Esophagus (tissue), 2 donors: Measurements from ENCODE around the gene GADD45A. TPM values are rescaled to one million over a fixed set of nuclear protein-coding genes. Genes with fewer than 3 reads are reported as not detected.
"Not testable (repeated sequence)": the region's sequence is repeated elsewhere in the genome, so short reads cannot be mapped to it uniquely, and the experiment has no call there.

Source experiments
- H3K27ac ChIP-seq, 2 donors: one replicate each; pipeline ENCODE4 v1.5.1; 2013; ENCODE audit warnings: low read depth in 2 of 2, mild to moderate bottlenecking in 2 of 2, inconsistent platforms in 1 of 2, low read length in 1 of 2, moderate library complexity in 1 of 2
- H3K27me3 ChIP-seq, 2 donors: one replicate each; pipeline ENCODE4 v1.6.1; 2013; ENCODE audit warnings: low read length in 2 of 2, control low read depth in 1 of 2, mild to moderate bottlenecking in 1 of 2; ENCODE audit not compliant: insufficient read depth in 2 of 2, control insufficient read depth in 1 of 2
- H3K36me3 ChIP-seq, 2 donors: one replicate each; pipeline ENCODE4 v1.6.1; 2013; ENCODE audit warnings: low read length in 1 of 2; ENCODE audit not compliant: control insufficient read depth in 2 of 2, insufficient read depth in 2 of 2
- H3K4me1 ChIP-seq, 2 donors: one replicate each; pipeline ENCODE4 v1.6.1; 2013; ENCODE audit warnings: low read length in 1 of 2; ENCODE audit not compliant: control insufficient read depth in 2 of 2, insufficient read depth in 2 of 2
- H3K4me3 ChIP-seq, 2 donors: one replicate each; pipeline ENCODE4 v1.5.1; 2013; ENCODE audit warnings: low read length in 2 of 2, mild to moderate bottlenecking in 2 of 2, low read depth in 1 of 2, moderate library complexity in 1 of 2
- H3K9me3 ChIP-seq, 2 donors: one replicate each; pipeline ENCODE4 v1.6.1; 2013; ENCODE audit warnings: mild to moderate bottlenecking in 2 of 2, low read depth in 1 of 2, low read length in 1 of 2, moderate library complexity in 1 of 2; ENCODE audit not compliant: control insufficient read depth in 2 of 2, insufficient read depth in 1 of 2
- WGBS, 2 donors: extraction: QIAGEN DNeasy Blood & Tissue Kit; methylation state at CpG; one replicate each; pipeline ENCODE4 v1.1.7; 2013; 5-methylcytosine and 5-hydroxymethylcytosine counted together
- polyA plus RNA-seq, 2 donors: library from polyadenylated mRNA; stranded (reverse); fragments of 200-250 nt; gene quantifications; one replicate each; pipeline ENCODE4 v1.2.3, GENCODE V29; 2013
- donor health status: healthy with polysubstance abuse.
- donor health status: Bipolar disorder and iron deficiency.

GADD45A gene
- polyA plus RNA-seq, 2 donors: 32.7 to 56.7 TPM

GRCh38 chr1:67723126-67723525 is 38.1 kb downstream of the GADD45A start:
- peak overlapping the region; percentile 49 to 53 for H3K27ac ChIP-seq
- H3K4me3 ChIP-seq: no peak overlapping the region
- no peaks in the 10 kb centered on the region for H3K27me3 ChIP-seq
- peaks cover 0 to 3% of the 10 kb centered on the region in 2 donors for H3K4me1 ChIP-seq
- WGBS, 2 donors: 60 to 71% methylated on average over 1 of the region's 1 CpG
- H3K9me3 ChIP-seq: no peaks in the 10 kb centered on the region
- no peaks in the 10 kb centered on the region for H3K36me3 ChIP-seq

DNA sequence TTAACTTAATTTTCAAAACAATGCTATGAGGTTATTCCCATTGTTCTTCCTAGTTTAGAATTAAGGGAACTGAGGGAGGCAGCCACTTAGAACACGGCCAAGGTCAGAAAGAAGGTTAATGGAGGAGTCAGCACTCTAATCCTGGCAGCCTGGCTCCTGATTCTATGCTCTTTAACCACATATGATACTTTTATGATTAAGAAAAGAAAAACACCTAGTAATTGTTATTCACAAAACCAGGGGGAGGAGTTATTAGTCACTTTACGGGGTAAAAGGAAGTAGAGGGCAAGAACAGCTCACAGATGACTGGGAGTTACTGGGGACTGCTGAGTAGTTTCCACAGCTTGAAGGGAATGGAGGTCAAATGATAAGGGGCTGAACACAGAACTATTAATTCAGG is 38.6 kb downstream of the GADD45A start:
- Histone ChIP-seq H3K4me1 (peaks cover 0 to 3% of the 10 kb centered on the region in 2 donors), H3K27me3 (no peaks in the 10 kb centered on the region), H3K27ac (peak overlapping the region; percentile 36 to 53), H3K9me3 (no peaks in the 10 kb centered on the region), H3K36me3 (no peaks in the 10 kb centered on the region), H3K4me3 (no peak overlapping the region)
- 19 to 31% methylated on average over 2 of the region's 2 CpGs for WGBS, 2 donors

DNA sequence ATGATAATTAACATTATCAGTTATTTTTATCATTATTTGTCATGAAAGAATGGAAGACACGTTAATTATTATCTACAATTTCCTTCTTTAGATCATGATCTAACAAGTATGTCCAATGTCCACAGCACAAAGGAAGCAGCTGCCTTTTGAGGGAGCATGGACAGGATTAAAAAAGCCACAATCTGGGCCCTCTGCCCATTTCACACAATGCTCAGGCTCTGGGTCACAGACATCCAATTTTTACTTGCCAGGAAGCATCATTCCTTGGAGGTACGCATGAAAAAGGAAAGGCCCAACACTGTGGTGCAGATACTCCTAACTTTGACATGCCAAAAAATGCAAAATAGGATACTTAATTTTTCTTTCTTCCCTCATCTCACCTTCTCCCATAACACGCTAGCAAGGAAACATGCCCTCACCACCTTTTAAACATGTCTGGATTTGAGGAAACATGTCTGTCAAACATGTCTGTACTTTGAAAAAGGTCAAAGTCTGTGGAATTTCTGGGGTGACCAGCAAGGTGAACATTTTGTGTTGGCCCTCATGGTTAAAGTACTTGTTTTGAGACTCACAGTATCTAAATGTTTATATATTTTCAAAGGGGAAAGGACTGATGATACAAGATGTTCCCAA is 40.0 kb downstream of the GADD45A start:
- Histone ChIP-seq H3K27me3 (no peaks in the 10 kb centered on the region), H3K27ac (peak overlapping the region; percentile 63 to 67), H3K4me1 (peaks cover 0 to 3% of the 10 kb centered on the region in 2 donors), H3K4me3 (no peak overlapping the region), H3K36me3 (no peaks in the 10 kb centered on the region), H3K9me3 (no peaks in the 10 kb centered on the region)
- 27 to 41% methylated on average over 3 of the region's 3 CpGs for WGBS, 2 donors

DNA sequence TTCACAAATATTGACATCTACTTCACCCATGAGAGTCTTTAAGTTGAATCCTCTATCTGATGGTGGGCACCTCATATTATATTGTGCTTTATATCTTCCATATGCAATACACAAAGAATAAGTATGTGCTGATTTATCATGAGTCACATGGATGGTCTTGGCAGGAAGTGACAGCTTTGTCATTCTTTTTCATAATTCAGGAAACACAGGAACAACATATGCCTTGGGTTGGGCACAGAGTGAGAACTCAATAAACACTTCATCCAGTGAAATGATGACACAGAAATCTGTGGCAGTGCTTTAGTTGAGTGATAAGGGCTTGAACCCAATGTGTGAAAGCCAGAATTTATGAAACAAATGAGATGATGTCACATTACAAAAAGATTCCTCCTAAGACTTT is 41.2 kb downstream of the GADD45A start:
- no peaks in the 10 kb centered on the region for H3K9me3 ChIP-seq
- peak overlapping the region; percentile 44 to 57 for H3K27ac ChIP-seq
- H3K36me3 ChIP-seq: no peaks in the 10 kb centered on the region
- no peak overlapping the region for H3K4me3 ChIP-seq
- H3K27me3 ChIP-seq: no peaks in the 10 kb centered on the region
- peaks cover 0 to 3% of the 10 kb centered on the region in 2 donors for H3K4me1 ChIP-seq

DNA sequence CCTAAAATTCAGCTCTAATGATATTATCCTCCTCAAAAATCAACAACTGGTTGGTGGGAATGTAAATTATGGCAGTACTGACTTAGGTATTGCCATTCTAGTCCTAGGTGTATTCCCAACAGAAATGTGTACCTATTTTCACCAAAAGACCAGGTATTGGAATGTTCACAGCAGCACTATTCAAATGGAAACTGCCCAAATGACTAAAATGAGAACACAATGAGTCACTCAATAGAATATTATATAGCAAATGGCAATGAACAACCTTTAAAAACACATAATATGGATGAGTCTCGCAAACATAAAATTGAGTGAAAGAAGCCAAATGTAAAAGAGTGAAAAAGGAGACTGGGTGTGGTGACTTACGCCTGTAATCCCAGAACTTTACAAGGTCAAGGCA is 44.9 kb downstream of the GADD45A start:
- 85 to 89% methylated on average over 2 of the region's 2 CpGs for WGBS, 2 donors
- no peaks in the 10 kb centered on the region for H3K9me3 ChIP-seq
- H3K27ac ChIP-seq: no peak overlapping the region
- H3K36me3 ChIP-seq: no peaks in the 10 kb centered on the region
- H3K4me1 ChIP-seq: peaks cover 2 to 3% of the 10 kb centered on the region in 2 donors
- no peaks in the 10 kb centered on the region for H3K27me3 ChIP-seq
- no peak overlapping the region for H3K4me3 ChIP-seq

DNA sequence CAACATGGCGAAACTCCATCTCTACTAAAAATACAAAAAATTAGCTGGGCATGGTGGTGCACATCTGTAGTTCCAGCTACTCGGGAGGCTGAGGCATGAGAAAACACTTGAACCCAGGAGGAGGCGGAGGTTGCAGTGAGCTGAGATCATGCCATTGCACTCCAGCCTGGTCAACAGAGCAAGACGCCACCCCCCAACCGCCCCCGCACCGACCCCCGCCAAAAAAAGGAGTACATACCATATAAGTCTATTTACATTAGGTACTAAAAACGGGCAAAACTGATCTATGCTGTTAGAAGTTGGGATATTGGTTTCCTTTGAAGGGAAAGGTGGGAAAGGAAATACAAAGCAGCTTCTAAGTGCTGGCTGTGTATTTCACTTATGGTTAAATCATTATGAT is 45.3 kb downstream of the GADD45A start:
- H3K27me3 ChIP-seq, H3K9me3 ChIP-seq, H3K36me3 ChIP-seq, H3K4me3 ChIP-seq, H3K27ac ChIP-seq, H3K4me1 ChIP-seq: not testable (repeated sequence)
- WGBS, 2 donors: 93 to 95% methylated on average over 9 of the region's 9 CpGs

DNA sequence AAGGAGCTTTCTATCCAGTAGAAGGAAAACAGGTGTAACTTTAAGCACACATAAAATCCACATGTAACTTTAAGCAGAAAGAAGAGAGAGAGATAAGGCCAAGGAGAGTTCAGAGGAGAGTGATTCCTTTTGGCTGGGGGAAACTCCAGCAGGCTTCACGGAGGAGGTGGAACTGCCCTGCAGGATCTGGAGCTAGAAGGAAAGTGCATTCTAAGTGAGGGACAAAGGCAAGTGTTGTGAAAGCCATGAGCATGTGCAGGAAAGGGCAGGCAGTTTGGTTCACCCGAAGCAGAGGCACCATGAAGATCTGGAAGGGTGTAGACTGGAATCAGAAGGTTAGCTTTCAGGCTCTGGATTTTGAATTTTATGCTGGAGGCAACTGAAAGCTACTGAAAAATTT is 46.3 kb downstream of the GADD45A start:
- H3K27me3 ChIP-seq: no peaks in the 10 kb centered on the region
- WGBS, 2 donors: 86 to 94% methylated on average over 2 of the region's 2 CpGs
- no peaks in the 10 kb centered on the region for H3K36me3 ChIP-seq
- H3K27ac ChIP-seq: no peak overlapping the region
- peaks cover 4% of the 10 kb centered on the region in 2 donors for H3K4me1 ChIP-seq
- no peak overlapping the region for H3K4me3 ChIP-seq
- H3K9me3 ChIP-seq: no peaks in the 10 kb centered on the region

- Histone ChIP-seq H3K36me3 (no peaks in the 10 kb centered on the region), H3K4me1 (peaks cover 6 to 9% of the 10 kb centered on the region in 2 donors), H3K9me3 (no peaks in the 10 kb centered on the region), H3K27ac (no peak overlapping the region), H3K27me3 (no peaks in the 10 kb centered on the region), H3K4me3 (no peak overlapping the region)
- 71 to 72% methylated on average over 6 of the region's 6 CpGs for WGBS, 2 donors
Observed at GRCh38 chr1:67732750-67733151, 47.8 kb downstream of the GADD45A start.

DNA sequence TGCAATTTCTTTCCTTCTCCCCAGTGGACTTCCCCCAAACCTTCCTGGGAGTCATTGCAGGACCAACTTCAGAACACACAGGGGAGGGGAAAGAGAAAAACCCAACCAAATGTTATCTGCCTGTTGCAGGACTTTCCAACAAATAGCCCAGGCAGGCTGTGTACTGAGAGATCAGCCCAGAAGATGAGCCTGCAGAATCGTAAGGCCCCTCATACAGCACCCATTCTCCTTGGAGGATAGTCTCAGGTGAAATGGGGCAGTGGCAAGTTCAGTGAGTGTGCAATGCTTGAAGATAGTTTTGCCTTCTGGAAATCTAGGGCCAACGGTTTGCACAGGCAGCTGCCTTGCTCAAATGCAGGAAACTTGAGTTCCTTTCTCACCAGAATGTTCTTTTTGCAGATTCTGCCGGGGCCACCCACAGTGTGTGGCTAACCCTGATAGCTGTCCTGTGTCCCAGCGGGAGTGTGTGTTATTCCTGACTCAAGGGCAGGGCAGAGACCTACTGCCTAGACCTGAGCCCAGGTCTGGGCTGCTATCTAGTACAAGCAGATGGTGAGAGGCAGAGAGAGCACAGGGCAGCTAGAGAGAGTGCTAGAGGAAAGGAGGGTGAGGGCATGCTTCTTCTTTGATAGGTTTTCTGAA is 48.8 kb downstream of the GADD45A start:
- Histone ChIP-seq H3K4me1 (peaks cover 6 to 14% of the 10 kb centered on the region in 2 donors), H3K27me3 (no peaks in the 10 kb centered on the region), H3K27ac (peak overlapping the region in 1 of 2 donors; percentile 13), H3K9me3 (no peaks in the 10 kb centered on the region), H3K36me3 (no peaks in the 10 kb centered on the region), H3K4me3 (no peak overlapping the region)
- WGBS, 2 donors: 72 to 73% methylated on average over 4 of the region's 4 CpGs

- H3K36me3 ChIP-seq: no peaks in the 10 kb centered on the region
- peaks cover 6 to 14% of the 10 kb centered on the region in 2 donors for H3K4me1 ChIP-seq
- WGBS, 2 donors: 87 to 91% methylated on average over 3 of the region's 3 CpGs
- peak overlapping the region in 1 of 2 donors; percentile 13 for H3K27ac ChIP-seq
- H3K27me3 ChIP-seq: no peaks in the 10 kb centered on the region
- no peaks in the 10 kb centered on the region for H3K9me3 ChIP-seq
- no peak overlapping the region for H3K4me3 ChIP-seq
Observed at GRCh38 chr1:67734323-67734690, 49.3 kb downstream of the GADD45A start.
